Fibroblast of skin of abdomen (primary cell): Measurements from ENCODE around the gene EPB41L1. TPM values are rescaled to one million over a fixed set of nuclear protein-coding genes. Genes with fewer than 3 reads are reported as not detected.
A peak's percentile ranks its signal among the peaks of the same experiment; 100 is the strongest.

Source experiments
- DNase-seq: peaks from one replicate; pipeline ENCODE4 v3.0.0-alpha.2; 2013
- polyA plus RNA-seq, 2 experiments: library from polyadenylated mRNA; unstranded; fragments of 120-200 nt; gene quantifications; one replicate each; pipeline ENCODE4 v1.2.1, GENCODE V29; 2013; ENCODE audit not compliant: insufficient read length in 2 of 2

Gene EPB41L1
- polyA plus RNA-seq (2013, experiment 1 of 2; ENCODE audit: insufficient read length): 34.6 TPM
- polyA plus RNA-seq (2013, experiment 2 of 2; ENCODE audit: insufficient read length): 32.3 TPM

DNA sequence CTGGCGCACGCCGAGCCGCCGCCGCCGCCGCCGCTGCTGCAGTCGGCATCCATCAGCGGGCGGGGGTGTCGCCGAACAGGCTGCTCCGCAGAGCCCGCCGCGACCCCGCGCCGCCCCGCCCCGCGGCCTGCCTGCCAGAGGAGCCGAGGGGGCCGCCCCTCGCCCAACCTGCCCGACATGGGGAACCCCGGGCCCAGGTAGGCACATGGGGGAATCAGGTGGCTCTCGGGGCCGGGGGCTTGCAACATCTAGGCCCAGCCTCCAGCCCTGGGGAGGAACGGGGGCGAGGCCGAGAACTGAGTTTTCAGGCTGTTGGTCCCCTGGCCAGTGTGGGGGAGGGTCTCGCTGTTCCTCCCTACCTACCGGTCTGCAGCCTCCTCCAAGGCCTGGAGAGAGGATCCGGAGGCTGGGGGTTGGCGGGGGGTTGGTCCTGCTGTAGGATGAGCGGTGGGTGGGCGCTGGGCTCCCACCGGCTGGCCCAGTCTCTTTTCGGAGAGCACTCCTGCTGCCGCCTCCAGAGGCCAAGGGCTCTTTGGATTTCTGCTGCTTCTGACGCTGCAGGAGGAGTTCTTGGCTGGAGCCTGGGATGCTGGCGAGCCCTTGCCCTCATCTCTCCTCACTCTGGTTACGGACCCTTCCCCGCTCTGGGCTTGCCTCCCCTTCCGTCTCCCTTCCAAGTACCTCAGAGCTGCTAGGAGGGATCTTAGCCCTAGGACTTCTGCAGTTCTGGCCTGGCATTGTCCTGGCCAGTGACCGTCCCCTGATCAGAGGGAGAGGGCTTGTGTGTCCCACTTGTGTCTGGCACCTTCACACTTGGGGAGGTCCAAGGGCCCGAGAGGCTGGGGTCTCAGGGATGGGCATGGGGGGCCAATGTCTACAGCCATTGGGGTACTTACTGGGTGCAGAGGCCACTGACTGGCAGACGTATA is at the start of gene EPB41L1:
TSS of gene EPB41L1 (plus strand) at position 41 of the 929 bp plus-strand sequence. CDS start 19,038 bp downstream, outside the sequence.
- peak; percentile 18 for DNase-seq

DNA sequence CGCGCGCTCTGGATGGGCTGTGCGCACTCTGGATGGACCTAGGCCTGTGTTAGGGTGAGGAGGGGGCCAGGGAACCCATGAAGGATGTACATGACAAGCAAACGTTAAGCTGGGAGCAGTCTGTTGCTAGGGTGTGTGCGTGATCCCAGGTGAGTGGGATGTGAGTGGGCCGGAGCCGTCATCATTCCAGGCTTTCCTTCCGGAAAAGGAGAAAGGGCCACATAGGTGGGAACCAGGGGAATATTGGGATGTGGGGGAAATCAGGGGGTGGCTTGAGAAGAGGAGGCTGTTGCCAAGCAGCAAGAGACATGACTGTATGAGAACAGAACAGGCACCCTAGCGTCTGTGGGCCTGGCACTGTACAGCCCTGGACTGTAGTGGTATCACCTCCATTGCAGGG is 49.7 kb upstream of the EPB41L1 start:
- no peak for DNase-seq

DNA sequence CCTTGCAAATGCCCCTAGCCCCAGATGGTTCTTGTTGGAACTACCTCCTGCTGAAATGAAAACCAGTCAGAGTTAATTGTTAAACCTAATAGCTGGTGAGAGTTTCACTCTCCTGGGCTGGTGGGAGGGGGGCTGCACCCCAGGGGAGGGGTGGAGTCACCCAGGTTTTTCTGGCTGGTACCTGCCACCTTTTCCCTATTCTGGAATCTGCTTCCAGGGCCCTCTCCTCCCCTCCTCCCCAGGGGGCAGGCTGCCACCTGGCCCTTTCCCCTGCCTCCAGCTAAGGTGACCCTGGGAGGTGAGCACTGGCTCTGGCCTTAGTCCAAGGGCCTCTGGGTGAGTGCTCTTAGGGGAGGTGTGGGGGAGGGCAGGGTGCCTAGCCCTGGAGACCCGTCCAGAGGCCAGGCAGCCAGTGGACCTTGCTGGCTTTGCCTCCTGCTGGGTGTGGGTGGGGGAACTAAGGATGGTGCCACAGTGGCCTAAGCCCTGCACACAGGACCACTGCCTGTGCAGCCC is 48.8 kb upstream of the EPB41L1 start:
- no peak for DNase-seq

DNA sequence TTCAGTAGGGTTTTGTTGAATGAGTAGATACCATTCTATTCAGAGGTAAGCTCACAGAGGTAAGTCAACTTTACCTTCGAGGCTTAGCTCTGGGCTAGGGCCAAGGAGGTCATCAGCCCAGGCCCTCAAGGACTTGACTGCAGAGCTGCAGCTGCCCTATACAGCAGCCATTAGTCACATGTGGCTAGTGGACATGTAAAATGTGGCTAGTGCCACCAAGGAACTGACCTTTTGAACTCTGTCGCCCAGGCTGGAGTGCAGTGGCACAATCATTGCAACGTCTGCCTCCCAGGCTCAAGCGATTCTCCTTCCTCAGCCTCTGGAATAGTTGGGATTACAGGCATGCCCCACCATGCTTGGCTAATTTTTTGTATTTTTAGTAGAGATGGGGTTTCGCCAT is 47.9 kb upstream of the EPB41L1 start:
- DNase-seq: no peak

DNA sequence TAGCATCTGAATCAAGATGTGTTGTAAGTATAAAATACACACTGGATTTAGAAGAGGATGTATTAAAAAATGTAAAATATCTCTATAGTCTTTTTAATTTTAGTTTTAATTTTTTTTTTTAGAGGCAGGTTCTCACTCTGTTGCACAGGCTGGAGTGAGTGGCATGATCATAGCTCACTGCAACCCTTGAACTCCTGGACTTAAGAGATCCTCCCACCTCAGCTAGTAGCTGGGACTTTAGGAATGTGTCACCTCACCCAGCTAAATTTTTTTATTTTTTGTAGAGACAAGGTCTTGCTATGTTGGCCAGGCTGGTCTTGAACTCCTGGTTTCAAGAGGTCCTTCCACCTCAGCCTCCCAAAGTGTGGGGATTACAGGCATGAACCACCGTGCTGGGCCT is 46.7 kb upstream of the EPB41L1 start:
- no peak for DNase-seq

DNA sequence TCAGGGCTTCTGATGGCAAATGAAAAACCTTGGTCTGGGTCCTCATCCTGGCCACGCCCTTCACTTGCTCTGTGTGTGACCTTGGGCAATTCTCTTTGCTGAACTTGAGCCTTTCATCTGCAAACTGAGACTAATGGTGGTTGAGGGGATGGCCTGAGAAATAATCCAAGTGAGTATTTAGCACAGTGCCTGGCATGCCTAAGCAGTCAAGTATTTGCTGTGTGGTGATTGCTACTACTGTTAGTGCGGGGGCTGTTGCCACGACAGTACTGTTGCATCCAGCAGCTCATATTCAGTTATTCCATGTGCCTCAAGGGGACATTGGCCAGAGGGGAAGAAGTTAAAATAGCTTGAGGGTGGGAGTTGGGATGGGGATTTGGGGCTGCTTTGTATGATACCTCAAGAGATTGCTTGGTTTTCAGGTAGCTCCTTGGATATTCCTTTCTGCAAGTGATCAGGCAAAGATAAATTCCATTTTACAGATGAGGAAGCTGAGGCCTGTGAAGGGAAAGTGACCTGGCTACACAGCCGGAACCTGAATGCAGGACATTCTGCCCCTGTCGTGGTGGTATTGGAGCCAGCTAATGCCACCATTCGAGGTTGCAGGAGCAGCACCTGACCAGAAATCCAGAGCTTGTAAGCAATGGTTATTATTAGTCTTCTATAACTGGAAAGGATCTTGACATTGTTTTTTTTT is 45.1 kb upstream of the EPB41L1 start:
- DNase-seq: no peak

DNA sequence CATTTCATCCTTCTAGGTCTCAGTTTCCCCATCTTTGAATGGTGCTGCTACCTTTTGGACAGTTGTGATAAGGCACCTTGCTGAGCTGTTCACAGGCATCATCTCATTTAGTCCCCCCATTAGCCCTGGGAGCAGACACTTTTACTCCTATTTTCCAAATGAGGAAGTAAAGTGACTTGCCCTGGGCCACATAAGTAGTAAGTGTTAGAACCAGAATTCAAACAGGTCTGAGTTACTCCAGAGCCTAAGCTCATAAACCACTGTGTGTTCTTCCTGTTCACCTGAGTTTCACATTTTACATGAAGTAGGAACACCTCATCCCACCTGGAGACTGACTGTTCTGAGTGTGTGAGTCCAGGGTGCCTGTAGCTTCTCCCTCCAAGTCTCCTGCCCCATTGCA is 43.5 kb upstream of the EPB41L1 start:
- DNase-seq: no peak

DNA sequence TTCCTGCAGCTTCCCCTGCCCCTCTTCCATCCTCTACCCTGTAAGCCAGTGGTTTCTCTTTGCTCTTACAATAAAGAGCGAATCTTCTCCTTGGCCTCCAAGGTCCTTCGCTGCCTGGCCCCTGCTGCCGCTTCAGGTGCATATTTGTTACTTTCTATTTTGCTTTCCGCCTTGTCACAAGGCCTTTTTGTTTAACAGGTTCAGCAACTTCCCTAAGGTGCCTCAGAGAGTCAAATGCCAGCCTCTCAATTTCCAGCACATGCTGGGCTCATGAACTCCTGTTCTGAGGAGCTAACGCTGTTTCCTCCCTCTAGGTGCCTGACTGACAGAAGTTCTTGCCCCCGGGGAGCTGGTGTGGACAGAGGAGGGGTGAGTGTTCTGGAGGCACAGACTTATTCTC is 42.4 kb upstream of the EPB41L1 start:
- DNase-seq: no peak

DNA sequence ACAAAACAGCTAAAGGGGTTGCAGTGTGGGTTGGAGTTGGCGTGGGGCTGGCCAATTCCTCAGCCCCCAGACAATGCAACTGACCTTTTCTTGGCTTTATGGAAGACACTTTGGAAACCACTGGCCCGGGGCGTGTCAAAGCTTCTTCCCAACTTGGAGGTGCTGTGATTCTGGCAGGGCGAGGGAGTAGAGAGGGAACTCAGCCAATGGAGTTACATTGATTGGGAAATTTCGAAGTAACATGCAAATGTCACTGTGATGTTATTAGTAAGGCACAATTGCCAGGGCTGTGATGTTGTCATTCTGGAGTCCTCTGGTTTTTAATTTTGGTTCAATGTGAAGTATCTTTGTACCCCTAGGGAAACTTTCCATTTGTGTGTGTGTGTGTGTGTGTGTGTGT is 41.5 kb upstream of the EPB41L1 start:
- DNase-seq: no peak

DNA sequence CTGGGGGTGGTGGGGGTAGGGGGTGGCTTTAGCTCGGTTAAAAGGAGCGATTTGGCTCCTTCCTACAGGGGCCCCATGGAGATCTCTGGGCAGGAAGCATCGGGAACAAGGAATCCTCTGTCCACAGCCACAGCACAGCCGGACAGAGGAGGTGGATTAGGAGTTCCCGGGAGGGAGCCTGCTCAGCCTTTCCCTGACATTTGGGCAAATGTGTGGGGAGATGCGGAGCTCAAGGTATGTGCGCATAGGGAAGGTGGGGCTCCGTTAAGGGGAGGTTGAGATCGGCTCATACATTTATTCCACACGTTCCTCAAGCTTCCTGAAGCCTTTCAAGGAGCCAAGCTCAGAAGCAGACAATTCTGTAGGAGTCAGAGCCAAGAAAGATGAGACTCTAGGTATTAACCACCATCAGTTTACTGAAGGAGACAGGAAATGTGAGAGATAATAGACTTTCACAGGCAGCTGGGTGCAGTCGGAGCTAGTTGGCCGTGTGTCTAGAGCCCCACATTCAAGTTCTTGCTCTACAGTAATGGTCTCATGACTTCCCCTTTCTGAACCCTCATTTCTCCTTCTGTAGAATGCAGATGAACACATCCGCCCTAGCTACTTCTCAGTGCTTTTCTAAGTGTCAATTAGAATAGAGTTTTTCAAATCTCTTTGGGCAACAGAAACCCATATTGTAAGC is 40.8 kb upstream of the EPB41L1 start:
- no peak for DNase-seq

DNA sequence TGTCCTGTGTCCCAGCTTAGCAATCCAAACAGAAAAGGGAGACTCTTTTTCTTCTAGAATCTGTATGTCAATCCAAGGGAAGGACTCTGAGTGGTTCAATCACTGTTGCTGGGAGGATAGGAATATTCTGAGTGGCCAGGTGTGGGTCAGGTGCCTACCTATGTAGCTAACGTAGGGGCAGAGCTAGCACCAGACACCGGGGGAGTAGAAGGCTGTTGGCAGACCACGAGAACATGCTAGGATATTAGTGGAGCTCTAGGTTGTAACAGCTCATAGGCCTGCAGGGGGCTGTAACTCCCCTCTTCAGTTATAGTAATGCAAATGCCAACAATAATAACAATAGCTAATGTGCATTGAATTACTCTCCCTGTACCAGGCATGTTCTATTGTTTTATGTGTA is 39.8 kb upstream of the EPB41L1 start:
- DNase-seq: no peak

DNA sequence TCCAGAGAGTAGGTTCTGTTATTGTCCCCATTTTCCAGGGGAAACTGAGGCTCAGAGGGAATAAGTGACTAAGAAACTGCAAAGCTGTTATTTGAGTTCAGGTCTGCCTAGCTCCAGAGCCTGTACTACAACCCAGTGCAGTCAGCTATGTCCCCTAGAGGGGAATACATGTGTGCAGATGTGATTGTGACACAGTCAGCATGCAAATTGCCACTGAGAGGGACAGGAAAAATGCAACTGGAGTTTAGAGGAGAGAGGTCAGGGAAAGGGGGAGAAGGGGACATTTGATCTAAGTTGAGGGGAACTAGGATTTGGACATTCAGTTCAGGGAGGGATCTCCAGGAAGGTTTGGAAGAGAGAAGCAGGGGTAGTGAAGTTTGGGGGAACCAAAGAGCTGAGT is 38.6 kb upstream of the EPB41L1 start:
- DNase-seq: no peak

DNA sequence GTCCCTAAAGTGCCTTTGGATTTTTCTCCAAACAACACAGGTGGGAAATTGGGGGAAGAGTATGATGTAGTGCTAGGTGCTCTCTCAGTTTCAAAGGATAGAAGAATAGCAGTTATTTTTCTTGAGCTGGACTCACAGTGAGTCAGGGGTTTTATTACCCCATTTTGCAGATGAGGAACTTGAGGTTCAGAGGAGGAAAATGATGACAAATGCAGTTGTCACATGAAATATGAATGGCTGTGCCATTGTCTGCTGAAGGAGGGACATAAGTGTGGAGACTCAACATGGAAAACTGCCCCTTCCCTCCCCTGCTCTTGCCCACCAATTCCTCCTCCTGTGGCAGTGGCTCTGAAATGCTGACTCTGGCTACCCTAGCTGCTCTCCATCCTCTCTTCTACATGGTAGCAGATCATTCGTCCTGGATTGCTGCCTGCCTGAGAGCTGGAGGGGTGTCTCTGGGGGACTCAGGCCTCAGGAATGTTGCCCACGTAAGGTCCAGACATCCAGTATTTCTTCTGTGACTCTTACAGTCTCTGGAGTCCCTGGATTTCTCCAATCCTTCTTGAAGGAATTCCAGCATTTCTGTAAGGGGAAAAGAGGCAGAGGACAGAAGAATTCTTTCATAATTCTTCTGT is 37.6 kb upstream of the EPB41L1 start:
- DNase-seq: peak; percentile 95

DNA sequence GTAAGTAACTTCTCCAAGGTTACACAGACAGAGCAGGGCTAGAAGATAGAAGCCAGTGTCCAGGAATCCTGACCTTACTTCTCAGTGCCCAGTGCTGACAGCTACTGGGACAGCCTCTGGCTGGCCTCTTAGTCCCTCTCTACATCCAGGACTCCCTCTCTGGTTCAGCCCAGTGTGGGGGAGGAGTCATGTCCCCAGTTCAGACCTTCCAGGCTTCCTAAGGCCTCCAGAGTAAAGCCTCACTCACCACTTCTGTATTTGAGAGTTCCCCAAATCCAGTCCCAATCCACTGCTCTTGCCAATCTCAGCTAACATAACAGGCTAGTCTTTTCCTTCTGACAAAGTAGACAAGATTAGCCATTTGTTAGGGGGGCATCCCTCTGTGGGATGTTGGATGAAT is 36.9 kb upstream of the EPB41L1 start:
- no peak for DNase-seq

DNA sequence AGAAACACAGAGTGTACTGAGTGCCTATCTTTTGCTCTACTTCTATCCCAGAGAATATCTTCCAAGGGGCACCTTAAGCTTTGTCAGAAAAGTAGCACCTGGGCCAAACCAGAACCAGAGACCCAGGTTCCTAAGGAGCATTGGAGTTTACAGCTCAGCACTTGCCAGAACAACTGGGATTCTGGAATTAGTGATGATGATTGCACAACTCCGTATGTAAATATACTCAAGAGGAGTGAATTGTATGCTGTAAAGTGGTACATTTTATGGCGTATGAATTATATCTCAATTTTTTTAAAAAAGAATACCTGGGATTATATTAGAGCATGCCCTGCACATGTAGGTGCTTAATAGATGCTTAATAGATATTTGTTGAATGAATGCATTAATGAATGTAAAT is 36.2 kb upstream of the EPB41L1 start:
- no peak for DNase-seq

DNA sequence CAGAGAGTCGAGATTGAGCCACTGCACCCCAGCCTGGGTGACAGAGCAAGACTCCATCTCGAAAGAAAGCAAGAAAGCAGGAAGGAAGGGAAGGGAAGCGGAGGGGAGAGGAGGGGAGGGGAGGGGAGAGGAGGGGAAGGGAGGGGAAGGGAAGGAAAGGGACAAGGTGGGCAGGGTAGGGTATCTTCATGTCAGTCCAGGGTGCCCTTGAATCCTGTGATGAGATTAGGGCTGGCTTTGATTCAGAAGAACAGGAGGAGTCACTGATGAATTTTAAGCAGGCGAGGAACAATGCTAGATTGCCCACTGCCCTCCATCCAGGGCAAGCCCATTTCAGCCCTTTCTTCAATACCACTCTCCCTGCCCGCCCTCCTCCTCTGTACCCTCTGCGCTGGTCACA is 35.0 kb upstream of the EPB41L1 start:
- no peak for DNase-seq

DNA sequence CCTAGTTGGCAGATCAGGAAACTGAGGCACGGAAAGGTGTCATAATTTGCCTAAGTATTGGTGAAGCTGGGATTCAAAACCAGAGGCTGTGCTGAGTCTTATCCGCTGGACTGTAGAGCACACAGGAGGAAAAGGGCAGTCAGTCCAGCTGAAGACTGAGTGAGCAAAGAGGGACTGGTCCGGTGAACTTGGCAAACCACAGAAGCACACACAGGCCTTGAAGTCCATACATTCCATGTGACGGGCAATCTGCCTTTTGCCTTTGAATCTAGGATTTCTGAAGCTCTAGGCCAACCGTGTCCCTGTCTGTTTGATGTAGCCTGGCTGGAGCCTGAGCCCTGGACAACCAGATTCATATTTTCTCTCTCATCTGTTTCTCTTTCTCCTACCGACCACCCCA is 34.3 kb upstream of the EPB41L1 start:
- no peak for DNase-seq

DNA sequence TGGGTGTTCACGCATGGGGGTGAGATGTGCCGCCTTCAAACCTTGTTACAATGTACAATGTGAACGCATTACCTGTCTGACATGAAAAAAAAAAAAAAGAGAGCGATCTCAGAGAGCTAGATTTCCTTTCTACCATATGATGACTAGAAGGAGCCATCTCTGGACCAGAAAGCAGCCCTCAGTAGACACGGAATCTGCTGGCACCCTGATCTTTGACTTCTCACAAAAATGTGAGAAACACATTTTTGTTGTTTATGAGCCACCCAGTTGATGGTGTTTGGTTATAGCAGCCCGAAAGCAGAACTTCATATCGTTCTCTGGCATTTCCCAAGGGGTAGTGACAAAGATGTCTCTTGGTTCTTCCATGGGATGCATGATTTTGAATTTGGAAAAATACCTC is 33.5 kb upstream of the EPB41L1 start:
- DNase-seq: no peak

DNA sequence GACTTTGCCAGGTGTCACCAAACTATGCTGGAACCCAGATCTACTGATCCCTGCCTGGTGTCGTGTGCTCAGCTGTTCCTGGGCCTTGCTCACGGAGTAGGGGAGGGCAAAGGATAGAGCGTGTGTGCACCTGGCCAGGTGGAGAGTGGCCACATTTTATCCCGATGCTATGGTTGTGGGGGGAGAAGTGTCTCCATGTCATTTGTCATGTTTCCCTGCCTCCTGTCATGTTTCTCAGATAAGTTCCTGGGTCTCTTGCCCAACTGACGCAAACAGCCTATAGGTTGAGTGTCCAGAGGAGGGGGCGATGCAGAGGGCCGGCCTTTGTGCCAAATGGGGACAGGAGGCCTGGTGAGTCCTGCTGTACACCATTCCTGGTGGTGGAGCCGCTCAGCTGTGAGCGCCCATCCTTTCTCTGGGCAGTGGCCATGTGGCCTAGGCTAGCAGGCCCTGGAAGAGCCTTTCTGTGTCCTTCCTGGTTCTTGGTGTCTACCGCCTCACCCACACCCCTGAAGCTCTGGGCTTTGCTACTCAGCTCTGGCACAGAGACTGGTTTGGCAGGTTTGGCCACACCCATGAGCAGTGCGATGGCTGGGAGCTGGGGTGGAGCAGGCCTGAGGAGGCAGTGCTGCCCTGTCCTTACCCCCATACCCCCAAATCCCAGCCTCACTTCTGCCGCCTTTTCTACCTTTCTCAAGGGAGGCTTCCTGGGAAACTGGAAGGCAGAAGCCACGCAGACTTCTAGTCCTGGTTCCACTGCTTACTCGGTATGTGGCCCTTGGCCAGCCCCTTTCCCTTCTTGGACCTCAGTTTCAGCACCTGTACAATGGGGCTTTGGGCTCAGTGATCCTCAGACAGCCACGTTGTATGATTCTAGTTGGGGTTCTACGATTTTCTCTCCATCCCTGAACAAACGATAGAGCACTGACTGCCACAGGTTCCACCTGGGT is 32.3 kb upstream of the EPB41L1 start:
- DNase-seq: no peak

DNA sequence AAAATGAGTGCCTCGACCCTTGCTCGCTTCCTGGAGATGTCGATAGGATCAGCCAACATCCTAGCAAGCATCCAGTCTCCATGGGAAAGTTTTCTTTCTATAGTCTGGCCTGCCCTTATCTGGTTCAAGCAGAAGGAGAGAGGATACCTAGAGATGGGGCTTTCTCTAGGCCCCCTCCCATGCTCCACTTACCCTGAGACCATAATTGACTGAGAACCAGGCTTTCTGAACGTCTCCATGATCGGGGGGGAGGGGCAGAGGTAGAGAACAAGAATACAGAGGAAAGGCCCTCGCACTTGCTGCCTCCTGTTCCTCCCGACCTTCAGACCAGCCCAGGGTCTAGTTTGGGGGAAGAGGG is 31.6 kb upstream of the EPB41L1 start:
- no peak for DNase-seq

DNA sequence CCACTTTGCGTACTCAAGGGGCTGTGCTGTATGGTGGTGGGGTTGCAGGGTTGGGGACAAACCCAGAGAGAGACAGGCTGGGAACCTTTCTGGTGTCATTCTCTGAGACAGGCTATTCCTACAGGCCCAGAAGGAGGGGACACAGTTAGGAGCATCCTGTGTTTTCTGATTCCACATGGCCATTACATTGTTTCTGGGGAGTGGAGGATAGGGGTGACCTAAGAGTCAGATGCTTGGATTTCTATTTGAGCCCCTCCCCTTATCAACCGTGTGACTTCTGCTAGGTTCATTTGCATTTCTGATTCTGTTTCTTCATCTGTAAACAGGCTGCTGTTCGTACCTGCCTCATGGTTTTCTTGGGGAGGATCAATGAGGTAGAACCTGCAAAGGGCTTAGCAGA is 29.4 kb upstream of the EPB41L1 start:
- DNase-seq: no peak
